ENCODE measurements around the gene GABRA1. TPM values are rescaled to one million over a fixed set of nuclear protein-coding genes. Genes with fewer than 3 reads are reported as not detected.

The GABRA1 gene
- not detected for total RNA-seq

- no peak for DNase-seq (ENCODE audit: low spot score)
These were observed at the start of gene GABRA1 for GRCh38 chr5:161847941-161848391. Gene GABRA1 (plus strand): TSS chr5:161848120. CDS start chr5:161850811, 2,691 bp downstream.

DNA sequence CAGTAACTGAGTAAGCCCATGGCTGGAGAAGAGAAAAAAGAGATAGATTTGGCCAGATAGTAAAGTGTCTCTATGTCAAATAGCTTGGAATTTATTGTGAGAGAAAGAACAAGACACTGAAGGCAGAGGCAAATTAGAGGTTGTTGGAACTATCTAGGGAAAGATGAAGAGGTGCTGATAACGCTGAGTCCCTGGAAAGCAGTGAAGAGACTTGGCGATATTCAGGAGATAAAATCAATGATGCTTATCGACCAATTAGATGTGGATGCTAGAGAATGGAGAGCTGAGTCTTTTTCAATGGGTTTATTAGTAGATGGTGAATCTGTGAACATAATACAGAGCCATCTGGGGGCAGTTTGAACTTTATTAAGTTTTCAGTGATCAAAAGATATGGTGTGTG is 48.6 kb upstream of the GABRA1 start:
- DNase-seq (ENCODE audit: low spot score): no peak

DNA sequence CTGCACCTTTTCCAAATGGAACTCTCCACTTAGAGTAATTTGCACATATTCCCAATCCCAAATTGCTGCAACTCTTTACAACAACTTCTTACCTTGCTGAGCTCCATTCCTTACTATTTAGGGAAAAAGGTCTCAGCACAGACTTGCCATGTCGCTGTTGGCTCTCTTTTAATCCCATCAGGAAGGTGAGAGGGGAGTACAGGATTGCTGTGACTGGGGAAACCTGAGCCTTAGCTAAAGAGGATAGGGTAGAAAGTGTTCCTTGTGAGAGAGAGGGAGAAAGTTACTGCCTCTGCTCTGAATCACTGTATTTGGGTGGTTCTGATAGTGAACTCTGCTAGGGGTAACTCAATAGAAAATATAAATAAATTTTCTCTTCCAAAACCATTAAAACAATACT is 43.7 kb upstream of the GABRA1 start:
- DNase-seq (ENCODE audit: low spot score): no peak

DNA sequence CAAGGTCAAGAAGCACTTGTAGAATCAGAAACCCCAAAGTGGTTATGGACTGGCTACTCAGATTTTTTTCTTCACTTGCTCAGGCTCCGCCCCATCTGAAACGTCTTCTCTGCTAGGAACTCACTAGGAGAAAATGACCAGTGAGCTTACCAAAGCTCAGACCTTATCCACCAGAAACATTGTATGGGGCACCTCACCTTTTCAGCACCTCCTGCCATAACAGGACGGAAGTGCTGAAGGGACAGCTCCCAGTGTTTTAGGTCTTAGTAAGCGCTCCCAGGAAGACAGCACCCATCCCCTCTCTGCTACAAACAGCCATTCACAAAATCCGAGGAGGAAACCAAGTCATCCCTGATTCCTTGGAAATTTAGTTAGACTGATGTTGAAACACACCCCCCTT is 1.2 kb upstream of the GABRA1 start:
- DNase-seq (ENCODE audit: low spot score): peak; percentile 16

GRCh38 chr5:161847447-161847846 is 473 bp upstream of the GABRA1 start:
- DNase-seq (ENCODE audit: low spot score): no peak

GRCh38 chr5:161850491-161850890 is 2.6 kb downstream of the GABRA1 start:
- DNase-seq (ENCODE audit: low spot score): no peak

DNA sequence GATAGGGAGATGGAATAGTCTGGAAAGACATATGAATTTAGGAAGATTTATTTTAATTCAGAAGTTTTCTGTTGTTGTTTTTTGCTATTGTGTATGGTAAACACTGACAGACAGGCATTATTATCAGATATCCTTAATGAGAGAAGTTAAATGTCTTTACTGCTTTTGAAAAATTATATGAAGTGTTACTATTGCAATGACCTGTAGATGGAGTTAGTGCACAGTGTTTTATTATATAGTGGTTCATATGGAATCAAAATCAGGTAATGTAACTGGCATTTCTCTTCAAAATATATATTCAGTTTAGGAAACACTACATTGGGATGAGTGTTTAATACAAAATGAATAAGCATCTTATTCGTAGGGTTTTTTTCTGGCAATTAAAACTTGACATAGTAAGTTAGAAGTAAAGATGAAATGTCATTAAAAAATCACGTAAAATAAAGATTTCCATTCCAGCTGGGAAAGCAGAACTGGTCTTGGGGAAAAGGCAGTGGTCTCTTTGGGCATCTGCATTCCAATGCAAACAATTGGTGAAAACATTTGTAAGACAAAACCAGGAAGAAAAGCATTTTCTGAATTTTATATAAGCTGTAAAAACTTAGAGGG is 3.9 kb downstream of the GABRA1 start:
- no peak for DNase-seq (ENCODE audit: low spot score)

DNA sequence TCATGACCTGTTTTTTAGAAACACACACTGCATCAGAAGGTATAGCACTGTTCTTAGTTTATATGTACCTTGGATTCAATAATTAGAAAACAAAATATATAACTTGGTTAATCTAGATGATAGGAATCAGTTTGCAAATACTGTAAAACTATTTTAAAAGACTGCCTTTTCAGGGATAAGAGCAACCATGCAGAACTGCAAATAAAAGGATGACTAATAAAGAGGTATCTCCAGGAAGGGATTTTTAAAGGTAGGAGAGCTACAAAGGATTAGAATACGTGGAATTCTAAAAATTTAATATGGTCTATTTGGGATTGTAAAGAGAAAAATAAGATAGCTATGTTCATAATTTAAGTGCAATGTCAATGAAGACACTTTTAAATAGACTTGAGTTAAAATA is 9.4 kb downstream of the GABRA1 start:
- no peak for DNase-seq (ENCODE audit: low spot score)

DNA sequence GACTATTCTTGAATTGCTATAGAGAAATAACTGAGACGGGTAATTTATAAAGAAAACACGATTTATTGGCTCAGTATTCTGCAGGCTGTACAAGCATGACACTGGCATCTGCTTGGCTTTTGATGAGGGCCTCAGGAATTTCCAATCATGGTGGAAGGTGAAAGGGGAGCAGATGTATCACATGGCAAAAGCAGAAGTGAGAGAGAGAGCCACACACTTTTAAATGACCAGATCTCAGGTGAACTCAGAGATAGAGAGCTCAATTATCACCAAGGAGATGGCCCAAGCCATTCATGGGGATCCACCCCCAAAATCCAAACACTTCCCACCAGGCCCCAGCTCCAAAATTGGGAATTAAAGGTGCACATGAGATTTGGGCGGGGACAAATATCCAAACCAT is 15.3 kb downstream of the GABRA1 start:
- DNase-seq (ENCODE audit: low spot score): no peak

GRCh38 chr5:161863811-161864210 is 15.9 kb downstream of the GABRA1 start:
- DNase-seq (ENCODE audit: low spot score): no peak

DNA sequence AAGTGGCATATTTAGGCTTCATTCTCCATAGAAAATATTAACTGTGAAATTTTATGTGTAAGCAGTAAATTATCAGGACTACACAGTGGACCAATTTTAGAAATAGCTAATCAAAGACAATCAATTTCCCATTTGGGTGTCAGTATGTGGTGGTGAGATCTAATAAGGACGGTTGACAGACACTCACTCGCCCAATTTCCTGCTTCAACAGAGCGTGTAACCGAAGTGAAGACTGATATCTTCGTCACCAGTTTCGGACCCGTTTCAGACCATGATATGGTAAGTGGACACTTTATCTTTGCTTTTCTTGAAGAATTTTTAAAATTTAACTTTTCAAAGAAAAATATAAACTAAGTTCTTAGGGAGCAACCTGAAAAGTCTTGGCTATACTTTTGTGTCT is 17.6 kb downstream of the GABRA1 start:
- no peak for DNase-seq (ENCODE audit: low spot score)

- DNase-seq (ENCODE audit: low spot score): no peak
These were observed 42.1 kb downstream of the GABRA1 start for GRCh38 chr5:161889971-161890370.

- no peak for DNase-seq (ENCODE audit: low spot score)
These were observed 47.6 kb downstream of the GABRA1 start for GRCh38 chr5:161895514-161895913.

DNA sequence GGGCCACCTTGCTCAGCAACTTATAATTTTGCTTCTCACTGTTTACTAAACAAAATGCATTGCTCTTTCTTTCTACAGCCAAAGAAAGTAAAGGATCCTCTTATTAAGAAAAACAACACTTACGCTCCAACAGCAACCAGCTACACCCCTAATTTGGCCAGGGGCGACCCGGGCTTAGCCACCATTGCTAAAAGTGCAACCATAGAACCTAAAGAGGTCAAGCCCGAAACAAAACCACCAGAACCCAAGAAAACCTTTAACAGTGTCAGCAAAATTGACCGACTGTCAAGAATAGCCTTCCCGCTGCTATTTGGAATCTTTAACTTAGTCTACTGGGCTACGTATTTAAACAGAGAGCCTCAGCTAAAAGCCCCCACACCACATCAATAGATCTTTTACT is 49.1 kb downstream of the GABRA1 start:
- DNase-seq (ENCODE audit: low spot score): no peak

- DNase-seq (ENCODE audit: low spot score): no peak
These were observed 51.7 kb downstream of the GABRA1 start for GRCh38 chr5:161899590-161899989.

- DNase-seq (ENCODE audit: low spot score): no peak
These were observed 53.1 kb downstream of the GABRA1 start for GRCh38 chr5:161900981-161901380.

GRCh38 chr5:161921781-161922180 is 73.9 kb downstream of the GABRA1 start:
- no peak for DNase-seq (ENCODE audit: low spot score)

- no peak for DNase-seq (ENCODE audit: low spot score)
These were observed 76.3 kb downstream of the GABRA1 start for GRCh38 chr5:161924270-161924669.

DNA sequence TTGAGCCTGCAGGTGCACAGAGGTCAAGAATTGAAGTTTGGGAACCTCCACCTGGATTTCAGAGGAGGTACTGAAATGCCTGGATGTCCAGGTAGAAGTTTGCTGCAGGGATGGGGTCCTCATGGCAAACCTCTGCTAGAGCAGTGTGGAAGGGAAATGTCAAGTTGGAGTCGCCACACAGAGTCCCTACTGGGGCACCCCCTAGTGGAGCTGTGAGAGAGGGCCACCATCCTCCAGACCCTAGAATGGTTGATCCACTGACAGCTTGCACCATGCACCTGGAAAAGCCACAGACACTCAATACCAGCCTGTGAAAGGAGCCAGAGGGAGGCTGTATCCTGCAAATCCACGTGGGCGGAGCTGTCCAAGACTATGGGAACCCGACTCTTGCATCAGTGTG is 78.0 kb downstream of the GABRA1 start:
- no peak for DNase-seq (ENCODE audit: low spot score)

GRCh38 chr5:161934486-161934885 is 86.6 kb downstream of the GABRA1 start:
- no peak for DNase-seq (ENCODE audit: low spot score)

GRCh38 chr5:161944974-161945373 is 97.1 kb downstream of the GABRA1 start:
- DNase-seq (ENCODE audit: low spot score): no peak

DNA sequence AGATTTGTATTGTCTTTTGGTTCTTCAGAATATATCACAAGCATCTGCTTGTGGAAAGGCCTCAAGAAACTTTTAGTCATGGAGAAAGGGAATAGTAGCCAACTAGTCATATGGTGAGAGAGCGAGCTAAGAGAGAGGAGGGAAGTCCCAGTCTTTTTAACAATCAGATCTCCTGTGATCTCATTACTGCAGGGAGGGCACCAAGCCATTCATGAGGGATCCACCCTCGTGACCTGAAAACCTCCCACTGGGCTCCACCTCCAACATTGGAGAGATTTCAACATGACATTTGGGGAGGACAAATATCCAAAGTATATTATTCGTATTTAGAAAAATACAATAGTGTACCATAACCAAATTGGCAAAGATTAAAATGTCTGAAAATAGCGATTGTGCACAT is 99.0 kb downstream of the GABRA1 start:
- DNase-seq (ENCODE audit: low spot score): no peak
